ENCODE data around the gene PDE1C.

Gene PDE1C

DNA sequence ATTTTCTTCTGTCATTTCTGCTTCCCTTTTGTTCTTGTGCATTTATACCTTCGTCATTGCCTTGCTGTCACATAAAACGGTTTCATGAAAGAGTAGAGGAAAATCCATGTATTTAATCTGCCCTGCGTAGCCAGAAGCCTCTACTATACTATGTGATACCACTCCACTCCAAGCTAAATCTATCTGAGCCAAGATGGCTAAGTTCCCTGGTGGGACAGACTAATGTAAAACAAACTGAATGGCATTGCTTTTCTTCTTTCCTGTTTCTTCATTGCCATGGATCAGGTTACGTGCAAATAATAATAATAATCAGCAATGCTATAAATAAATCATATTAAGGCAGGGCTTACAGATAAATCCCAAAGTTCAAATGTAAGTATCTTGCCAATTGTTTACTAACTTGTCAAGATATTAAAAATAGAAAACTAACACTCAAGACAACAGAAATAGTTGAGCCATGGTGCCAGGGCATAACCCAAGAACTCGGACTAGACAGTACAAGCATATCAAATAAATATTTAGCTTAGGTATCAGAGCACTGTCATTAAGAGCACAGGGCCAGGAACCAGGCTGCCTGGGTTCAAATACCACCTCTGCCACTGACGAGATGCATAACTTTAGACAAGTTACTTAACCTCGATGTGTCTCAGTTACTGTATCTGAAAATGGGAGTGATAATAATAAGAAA, 151.4 kb downstream of the PDE1C start:
- FAIRE-seq (no peak), DNase-seq (ENCODE audit: insufficient read length, low spot score) (no peak)
- TF ChIP-seq POLR2A (IDR thresholded peaks at IDR 0.05; ENCODE audit: low read depth, low read length): no peak

GRCh38 chr7:31917256-31917655, 153.0 kb downstream of the PDE1C start:
- no peak for TF ChIP-seq POLR2A (IDR thresholded peaks at IDR 0.05; ENCODE audit: low read depth, low read length)
- no peak for FAIRE-seq
- DNase-seq (ENCODE audit: insufficient read length, low spot score): no peak

- DNase-seq (ENCODE audit: insufficient read length, low spot score) (no peak), FAIRE-seq (no peak)
- TF ChIP-seq POLR2A (IDR thresholded peaks at IDR 0.05; ENCODE audit: low read depth, low read length): no peak
Observed at GRCh38 chr7:31910191-31910590, 160.0 kb downstream of the PDE1C start.

DNA sequence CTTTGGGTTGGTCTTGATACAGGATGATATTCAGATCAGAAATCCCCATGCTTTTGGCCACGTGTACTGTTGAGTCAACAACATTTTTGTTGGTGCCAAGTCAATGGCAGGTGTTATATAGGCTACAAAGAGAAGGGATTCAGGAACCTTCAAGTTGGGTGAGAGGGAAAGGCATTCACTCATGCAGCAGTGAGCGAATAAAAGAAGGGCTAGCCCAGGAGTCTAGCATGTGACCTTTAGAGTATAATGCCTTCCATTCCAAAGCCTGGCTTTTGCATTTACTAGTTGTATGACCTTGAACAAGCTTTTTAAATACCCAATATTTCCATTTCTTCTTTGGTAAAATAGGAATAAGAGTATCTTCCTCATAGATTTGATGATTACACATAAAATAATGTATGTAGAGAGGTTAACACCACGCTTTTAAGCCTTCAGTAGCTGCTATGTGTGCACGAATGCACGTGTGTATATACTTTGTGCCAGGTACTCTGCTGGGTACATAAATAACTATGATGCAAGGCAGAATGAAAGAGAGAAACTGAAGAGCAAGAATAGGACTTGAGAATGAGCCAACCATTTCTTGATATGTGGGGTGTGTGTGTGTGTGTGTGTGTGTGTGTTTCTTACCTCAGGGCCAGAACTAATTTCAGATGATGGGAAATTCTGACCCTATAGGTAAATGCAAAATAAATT, 163.6 kb downstream of the PDE1C start:
- TF ChIP-seq POLR2A (IDR thresholded peaks at IDR 0.05; ENCODE audit: low read depth, low read length): no peak
- FAIRE-seq (peak; percentile 15), DNase-seq (ENCODE audit: insufficient read length, low spot score) (no peak)

DNA sequence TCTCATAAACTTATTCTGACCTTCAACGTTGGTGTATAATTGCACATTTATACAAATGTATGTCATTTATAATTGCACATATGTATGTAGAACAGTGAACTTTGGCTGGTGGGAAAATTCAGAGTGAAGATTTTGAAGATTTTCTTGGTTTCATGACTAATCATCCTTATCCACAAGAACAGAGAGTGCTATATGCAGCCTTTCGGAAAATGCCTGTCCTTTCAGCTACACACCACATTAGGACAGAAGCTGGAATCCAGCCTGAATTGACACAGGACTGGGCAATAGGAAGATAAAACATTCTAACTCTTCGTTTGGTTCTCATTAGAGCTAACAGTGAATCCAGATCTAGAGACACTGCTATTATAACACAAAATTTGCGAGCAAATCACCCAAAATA, 166.2 kb downstream of the PDE1C start:
- DNase-seq (ENCODE audit: insufficient read length, low spot score) (no peak), FAIRE-seq (peak; percentile 89)
- TF ChIP-seq POLR2A (IDR thresholded peaks at IDR 0.05; ENCODE audit: low read depth, low read length): no peak

GRCh38 chr7:31899356-31899927, 170.8 kb downstream of the PDE1C start:
- DNase-seq (ENCODE audit: insufficient read length, low spot score) (no peak), FAIRE-seq (peak; percentile 83)
- no peak for TF ChIP-seq POLR2A (IDR thresholded peaks at IDR 0.05; ENCODE audit: low read depth, low read length)

DNA sequence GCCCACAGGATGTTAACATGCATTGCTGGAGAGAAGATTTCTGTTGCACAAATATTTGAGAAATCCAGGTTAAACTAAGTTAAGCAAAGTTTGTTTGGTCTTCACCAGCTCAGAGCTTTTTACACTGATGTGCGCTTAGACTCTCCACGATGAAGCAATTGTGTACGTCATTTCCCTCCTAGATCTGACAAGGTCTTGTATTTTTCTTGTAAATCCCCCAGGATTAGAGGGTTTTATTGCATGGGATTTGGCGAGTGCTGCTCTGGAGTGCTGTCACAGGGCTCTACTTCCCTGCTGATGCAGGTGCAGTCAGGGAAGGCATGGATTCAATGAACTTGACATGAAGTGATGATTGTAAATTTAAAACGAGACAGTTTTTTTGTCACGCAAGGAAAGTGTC, 173.3 kb downstream of the PDE1C start:
- FAIRE-seq (peak; percentile 68), DNase-seq (ENCODE audit: insufficient read length, low spot score) (no peak)
- no peak for TF ChIP-seq POLR2A (IDR thresholded peaks at IDR 0.05; ENCODE audit: low read depth, low read length)

DNA sequence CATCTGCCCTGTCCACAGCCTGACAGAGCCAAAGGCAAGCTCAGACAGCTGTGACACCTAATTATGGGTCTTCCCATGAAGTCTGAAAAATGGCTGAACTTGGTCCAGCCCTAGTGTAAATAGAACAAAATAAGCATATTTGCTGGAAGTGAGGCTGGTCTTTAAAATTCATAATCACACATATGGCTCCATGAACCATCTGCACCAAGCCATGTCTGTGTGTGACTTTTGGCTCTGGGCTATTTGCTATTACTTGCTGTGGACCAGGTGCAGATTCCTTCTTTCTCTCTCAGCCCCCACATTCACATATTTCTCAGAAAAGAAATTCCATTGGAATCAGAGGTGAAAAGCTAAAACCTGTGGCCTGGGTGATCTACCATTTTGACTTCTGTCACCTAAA, 175.9 kb downstream of the PDE1C start:
- DNase-seq (ENCODE audit: insufficient read length, low spot score) (no peak), FAIRE-seq (no peak)
- no peak for TF ChIP-seq POLR2A (IDR thresholded peaks at IDR 0.05; ENCODE audit: low read depth, low read length)

GRCh38 chr7:31893365-31893764, 176.8 kb downstream of the PDE1C start:
- no peak for TF ChIP-seq POLR2A (IDR thresholded peaks at IDR 0.05; ENCODE audit: low read depth, low read length)
- FAIRE-seq (no peak), DNase-seq (ENCODE audit: insufficient read length, low spot score) (no peak)

- TF ChIP-seq POLR2A (IDR thresholded peaks at IDR 0.05; ENCODE audit: low read depth, low read length): no peak
- DNase-seq (ENCODE audit: insufficient read length, low spot score) (no peak), FAIRE-seq (no peak)
Observed at GRCh38 chr7:31892099-31892829, 177.9 kb downstream of the PDE1C start.

DNA sequence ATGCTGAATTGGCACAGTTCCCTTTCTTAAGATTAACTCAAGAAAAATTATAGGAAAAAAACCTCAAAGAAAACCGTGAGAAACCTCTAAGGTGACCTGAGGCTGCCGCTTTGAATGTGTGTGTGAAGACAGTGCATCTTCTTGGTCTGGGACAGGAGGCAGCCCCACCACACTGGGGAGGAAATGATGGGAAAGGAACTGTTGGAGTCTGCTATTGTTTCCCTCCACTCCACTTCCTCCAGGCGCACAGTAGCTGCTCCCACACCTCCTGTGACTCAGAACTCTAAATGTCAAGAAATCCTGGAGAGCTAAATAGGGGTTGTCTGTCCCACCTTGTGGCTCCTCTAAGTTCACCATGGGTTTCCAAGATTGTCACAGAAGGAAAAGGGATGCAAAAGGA, 179.4 kb downstream of the PDE1C start:
- no peak for FAIRE-seq

DNA sequence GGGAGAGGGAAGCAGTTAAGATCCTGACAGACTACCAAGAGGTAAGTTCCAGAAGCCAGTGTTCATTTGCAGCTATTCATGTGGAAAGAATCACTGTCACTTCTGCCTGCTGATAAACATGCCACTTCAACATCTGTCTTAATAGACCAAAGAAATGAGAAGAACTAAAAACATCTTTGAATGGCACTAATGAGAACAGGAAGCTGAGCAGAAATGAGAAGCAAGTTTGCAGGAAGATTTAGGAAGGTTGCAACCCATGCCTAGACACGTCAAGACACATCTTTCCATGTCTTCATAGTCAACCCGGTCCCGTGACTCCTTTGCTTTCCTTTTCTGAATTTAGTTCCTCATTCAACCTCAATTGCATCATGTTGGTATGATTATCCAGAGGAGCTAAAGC, 180.0 kb downstream of the PDE1C start:
- no peak for TF ChIP-seq POLR2A (IDR thresholded peaks at IDR 0.05; ENCODE audit: low read depth, low read length)
- FAIRE-seq (no peak), DNase-seq (ENCODE audit: insufficient read length, low spot score) (no peak)

More for the DNA sequence above, 179.4 kb downstream of the PDE1C start:
- DNase-seq (ENCODE audit: insufficient read length, low spot score): no peak
- no peak for TF ChIP-seq POLR2A (IDR thresholded peaks at IDR 0.05; ENCODE audit: low read depth, low read length)

GRCh38 chr7:31887006-31887405, 183.2 kb downstream of the PDE1C start:
- DNase-seq (ENCODE audit: insufficient read length, low spot score) (no peak), FAIRE-seq (no peak)

DNA sequence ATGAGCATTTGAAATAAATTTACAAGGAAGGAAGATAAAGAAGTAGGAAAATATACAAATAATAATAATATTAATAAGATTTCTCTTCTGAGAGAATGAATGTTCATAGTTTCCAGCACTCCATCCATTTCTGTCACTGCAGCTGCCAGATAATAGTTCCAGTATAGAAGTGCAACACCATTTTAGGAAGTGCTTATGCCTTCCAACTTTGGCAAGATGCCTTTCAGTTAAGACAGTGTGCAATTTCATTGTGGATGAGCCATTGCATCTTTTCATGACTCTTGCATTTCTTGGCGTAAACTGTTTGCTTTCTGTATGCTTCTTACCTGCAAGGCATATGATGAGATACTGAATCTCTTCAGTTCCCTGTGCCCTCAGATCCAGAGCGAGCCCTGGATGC, 185.0 kb downstream of the PDE1C start:
- TF ChIP-seq POLR2A (IDR thresholded peaks at IDR 0.05; ENCODE audit: low read depth, low read length): no peak
- FAIRE-seq: no peak
- DNase-seq (ENCODE audit: insufficient read length, low spot score): no peak

More at GRCh38 chr7:31887006-31887405, 183.2 kb downstream of the PDE1C start:
- TF ChIP-seq POLR2A (IDR thresholded peaks at IDR 0.05; ENCODE audit: low read depth, low read length): no peak

All from H54 (cell line).